ENCODE data around the gene IRS1.

The IRS1 gene

DNA sequence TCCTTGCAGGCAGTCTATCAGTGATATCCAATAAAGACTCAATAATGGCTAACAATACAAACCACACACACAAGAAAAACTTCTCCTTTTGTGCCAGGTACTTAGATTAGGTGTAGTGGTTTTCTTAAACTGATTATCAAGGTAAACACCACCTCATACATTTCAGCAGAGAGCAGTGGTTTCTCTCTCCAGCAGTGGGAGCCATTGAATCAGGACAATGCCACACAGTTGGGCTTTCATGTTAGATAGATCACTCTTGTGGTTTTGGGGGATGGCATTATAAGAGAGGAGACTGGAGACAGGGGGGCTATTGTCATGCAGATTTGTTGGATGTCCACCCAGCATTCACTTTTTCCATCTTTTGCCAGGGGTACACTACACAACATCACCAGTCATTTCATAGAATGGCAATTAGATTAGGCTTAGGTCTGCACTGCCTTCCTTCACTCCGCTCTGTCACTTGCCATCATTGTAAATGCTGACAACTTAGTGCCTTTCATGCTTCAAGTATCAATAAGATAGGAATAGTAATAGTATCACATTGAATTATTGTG, 13.6 kb upstream of the IRS1 start:
- peak; percentile 51 for DNase-seq

DNA sequence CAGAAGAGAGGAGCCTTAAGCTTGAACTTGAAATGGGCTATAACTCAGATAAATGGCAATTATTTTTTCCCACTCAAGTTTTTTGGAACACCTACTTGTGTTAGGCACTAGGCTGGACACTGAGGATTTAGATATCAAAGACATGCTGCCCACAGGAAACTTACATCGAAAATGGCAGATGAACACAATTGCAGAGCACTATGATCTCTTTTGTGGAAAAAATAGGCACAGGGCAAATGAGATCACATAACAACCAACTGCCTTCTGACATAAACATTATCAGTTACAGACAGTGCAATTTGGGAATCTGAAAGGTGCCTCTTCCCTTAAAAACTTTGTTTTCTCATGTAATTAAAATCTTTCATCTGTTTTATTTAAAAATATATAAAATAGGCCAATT, 3.8 kb upstream of the IRS1 start:
- no peak for DNase-seq

GRCh38 chr2:226802573-226802972, 3.0 kb upstream of the IRS1 start:
- DNase-seq, result peak; percentile 93

DNA sequence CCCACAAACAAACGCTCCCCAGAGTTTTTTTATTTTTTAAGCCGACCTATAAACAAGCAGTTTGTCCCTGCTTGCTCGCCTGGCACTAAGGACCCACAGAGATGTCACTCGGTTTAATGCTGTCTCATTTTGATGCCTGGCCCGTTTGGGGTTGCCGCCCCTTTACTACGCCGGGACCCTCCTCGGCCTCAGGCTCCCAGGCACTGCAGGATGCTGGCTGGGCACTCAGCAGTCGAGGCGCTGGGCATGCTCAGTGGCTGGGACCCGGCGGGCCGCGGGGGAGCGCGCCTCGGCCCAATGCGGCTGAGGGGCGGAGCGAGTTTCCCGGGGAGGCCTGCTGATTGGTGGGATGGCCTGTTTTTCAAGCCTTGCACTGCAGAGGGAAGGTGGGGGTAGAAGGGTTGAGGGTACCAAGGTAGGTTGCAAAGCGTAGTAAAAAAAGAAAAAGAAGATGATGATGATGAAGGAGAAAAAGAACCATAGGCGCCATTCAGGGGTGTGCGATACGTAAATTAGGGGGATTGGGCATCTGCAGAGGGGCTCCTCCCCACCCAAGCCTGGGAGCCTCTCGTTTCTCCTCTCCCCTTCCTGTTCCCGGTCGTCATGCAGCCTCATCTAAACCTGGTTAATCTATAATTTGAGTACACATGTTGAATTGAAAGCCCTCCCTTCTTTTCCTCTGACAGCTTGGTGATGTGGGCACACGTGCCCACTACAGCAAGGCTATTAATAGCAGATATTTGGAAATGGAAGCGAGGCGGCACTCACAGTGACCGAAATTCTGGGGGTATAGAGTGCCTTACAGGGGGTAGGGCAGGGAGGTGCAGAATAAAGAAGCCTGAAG, 1.5 kb upstream of the IRS1 start:
- DNase-seq, result peak; percentile 71

GRCh38 chr2:226799976-226800940, 638 bp upstream of the IRS1 start:
- no peak for DNase-seq

DNA sequence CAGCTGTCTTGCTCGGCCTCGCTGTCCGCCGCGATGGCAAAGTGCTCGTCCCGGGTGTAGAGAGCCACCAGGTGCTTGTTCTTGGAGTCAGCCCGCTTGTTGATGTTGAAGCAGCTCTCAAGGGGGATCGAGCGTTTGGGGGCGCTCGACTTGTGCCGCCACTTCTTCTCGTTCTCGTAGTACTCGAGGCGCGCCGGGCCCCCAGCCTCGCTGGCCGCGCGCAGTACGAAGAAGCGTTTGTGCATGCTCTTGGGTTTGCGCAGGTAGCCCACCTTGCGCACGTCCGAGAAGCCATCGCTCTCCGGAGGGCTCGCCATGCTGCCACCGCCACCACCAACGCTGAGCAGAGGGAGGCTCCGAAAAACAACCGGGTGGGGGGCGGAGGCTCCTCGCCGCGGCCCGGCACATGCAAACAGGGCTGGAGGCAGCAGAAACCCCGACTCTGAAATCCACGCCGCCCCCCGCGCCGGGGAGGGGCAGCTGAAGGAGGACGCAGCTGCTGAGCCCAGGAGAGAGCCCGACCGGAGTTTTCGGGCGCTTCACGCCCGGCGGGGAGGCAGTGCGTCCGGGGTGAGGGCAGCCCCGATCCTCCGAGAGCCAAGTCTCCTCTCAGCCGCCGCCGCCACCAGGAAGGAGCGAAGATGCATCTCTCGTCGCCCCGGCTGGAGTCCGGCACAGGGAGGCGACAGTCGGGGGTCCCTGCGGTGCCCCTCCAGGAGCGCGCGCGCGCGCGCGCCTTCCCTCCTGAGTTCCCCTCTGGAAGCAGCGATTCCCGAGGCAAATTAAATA, 1.0 kb downstream of the IRS1 start:
- DNase-seq, result peak; percentile 56

- DNase-seq, result no peak
Measured at GRCh38 chr2:226797989-226798421, 1.6 kb downstream of the IRS1 start.

GRCh38 chr2:226797289-226797988, 2.2 kb downstream of the IRS1 start:
- DNase-seq, result no peak

DNA sequence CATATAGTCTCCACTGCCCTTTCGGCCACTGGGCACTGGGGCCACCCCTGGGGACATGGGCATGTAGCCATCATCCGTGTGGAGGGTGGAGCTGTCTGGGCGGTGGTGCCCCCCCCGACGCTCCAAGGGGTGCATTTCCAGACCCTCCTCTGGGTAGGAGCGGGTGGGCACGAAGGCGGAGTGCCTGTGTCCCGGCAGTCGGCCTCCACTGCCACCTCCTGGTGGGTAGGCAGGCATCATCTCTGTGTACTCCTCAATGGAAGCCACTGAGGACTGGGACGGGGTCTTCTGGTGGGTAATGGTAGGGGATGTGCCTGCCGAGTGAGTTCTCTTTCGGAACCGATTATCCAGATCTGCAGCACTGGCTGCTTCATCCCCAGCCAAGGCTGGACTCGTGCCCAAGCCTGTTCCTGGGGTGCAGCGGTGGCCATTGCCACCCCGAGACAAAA, 2.8 kb downstream of the IRS1 start:
- DNase-seq, result peak; percentile 22

GRCh38 chr2:226796012-226796839, 3.4 kb downstream of the IRS1 start:
- DNase-seq, result no peak

DNA sequence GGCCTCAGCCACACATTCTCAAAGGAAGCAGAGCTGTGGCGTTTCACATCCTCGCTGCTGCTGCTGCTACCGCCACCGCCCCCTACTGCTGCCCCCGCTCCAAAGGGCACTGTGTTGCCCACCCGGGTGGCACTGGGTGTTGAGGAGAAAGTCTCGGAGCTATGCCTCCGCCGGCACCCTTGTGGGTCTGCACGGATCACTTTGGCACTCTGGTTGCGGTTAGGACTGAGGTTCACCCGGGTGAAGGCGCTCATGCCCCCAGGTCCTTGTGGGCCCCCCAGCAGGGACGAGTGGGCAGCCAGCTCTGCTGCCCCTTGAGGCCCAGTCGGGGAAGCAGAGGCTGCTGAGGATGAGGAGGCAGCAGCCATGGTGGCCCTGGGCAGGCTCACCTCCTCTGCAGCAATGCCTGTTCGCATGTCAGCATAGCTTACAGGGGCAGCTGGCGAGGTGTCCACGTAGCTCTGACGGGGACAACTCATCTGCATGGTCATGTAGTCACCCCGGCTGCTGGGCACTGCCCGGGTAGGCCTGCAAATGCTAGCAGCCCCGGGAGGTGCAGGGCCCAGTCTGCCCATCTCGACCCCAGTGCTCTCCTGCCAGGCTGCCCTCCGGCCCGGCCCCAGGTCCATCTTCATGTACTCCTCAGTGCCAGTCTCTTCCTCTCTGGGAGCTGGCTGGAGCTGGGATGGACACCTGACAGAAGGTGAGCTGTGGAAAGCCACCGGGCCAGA, 4.2 kb downstream of the IRS1 start:
- no peak for DNase-seq

GRCh38 chr2:226794751-226795171, 4.9 kb downstream of the IRS1 start:
- DNase-seq, result no peak

DNA sequence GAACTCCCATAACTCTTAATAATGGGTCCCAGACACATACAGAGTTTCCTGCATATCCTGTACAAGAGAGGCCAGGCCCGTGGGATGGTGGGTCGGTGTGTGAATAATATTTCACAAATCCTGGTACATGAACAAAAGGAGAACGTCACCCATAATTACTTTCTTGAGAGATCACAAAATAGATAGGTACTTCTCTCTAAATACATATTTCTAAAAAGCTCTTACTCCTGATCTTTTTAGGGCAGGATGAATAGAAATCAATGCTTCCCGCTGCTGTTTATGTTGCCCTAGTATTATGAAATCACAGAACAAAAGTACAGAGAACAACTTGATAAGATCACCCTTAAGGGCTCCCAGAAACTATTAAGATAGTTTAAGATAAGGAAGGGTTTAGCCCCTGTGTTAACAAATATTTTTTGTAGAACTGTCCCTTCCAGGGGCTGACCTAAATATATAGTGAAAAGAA, 5.4 kb downstream of the IRS1 start:
- no peak for DNase-seq

DNA sequence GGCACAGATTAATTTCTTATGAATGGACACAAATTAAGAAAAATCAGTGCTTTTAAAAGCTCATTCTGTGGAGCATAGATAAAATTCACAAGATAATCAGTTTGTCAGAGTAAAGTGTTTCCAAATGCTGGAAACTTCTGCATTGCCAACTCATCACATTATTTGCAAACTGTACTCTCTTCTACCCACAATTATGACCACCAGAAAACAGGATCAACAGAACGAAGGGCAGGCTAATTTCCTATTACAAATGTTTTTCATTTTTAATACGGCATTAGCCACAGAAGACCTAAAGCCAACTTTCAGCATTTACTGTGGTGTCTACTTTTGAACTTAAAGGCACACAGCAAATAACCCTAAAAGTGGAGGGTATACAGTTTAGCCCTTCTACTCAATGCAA, 6.0 kb downstream of the IRS1 start:
- DNase-seq, result no peak

GRCh38 chr2:226792155-226792881, 7.3 kb downstream of the IRS1 start:
- no peak for DNase-seq

DNA sequence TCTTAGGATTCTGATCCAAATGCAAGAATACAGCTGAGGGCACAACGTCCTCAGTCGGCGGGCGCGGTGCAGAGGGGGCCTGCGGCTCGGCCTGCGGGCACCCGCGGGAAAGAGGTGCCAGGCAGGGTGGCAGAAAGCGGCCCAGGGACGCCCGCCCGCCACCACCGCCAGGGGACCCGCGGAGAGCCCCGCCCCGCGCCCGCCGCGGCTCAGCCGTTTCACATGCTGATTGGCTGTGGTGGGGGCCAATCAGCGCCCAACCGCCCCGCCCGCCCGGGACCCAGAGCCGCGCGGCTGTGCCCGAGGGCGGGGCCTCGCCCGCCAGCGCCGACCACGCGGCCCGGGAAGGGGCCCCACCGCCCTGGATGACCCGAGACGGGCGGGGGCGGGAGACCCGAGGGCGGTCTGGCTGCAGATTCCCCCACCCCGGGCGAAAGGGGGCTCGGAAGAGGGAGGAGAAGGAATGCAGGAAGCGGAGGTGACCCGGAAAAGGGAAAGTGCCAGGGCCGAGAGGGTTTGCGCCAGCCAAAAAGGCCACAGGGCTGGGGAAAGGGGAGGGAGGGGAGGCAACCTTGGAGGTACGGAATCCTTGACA, 8.0 kb downstream of the IRS1 start:
- DNase-seq, result peak; percentile 91

DNA sequence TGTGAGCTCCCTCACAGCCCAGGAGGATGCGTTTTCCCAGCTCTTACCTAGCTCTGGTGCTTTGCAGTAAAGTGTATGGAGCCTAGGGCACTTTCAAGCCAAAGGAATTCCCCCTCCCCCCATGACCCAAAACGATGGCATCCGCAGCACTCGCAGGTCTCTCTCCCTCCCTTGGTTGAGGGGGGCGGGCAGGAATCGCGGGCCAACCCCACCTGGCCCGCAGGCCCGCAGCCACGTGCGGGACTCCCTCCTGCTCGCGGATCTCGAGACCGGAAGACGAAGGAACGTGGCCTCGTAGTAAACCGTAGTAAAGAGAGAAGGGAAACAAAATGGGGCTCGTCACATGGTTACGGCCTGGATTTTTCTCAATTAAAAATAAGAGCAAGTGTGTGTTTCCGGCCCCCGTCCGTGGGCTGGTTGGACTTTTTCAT, 8.5 kb downstream of the IRS1 start:
- DNase-seq, result peak; percentile 65

GRCh38 chr2:226790431-226790830, 9.2 kb downstream of the IRS1 start:
- DNase-seq, result no peak

- no peak for DNase-seq
Measured at GRCh38 chr2:226790011-226790410, 9.6 kb downstream of the IRS1 start.
